Heart left ventricle (tissue), 13 donors: ENCODE data around the gene PHACTR1.

ENCODE experiments used
- POLR2A ChIP-seq, 2 donors: fragments of 450-650 bp; IDR thresholded peaks; one replicate each; pipeline ENCODE4 v1.6.1; 2017; ENCODE audit warnings: antibody characterized with exemption in 2 of 2, mild to moderate bottlenecking in 2 of 2, moderate library complexity in 2 of 2
- TF ChIP-seq, protein P1 (sequence below), 12 donors: fragments of 200-600 bp; sonication (generic) in 4 of 12; IDR thresholded peaks; one replicate each; pipeline versions ENCODE4 v1.5.0 to v1.8.0; 2018 to 2022; ENCODE audit warnings: antibody characterized with exemption in 12 of 12, mild to moderate bottlenecking in 5 of 12
- donor health status: ischemic (EF 13 %, LVEDD 7.1; RV severe dilation, severe dysfunction).
- donor health status: DM: no; HTN: yes; CAD: no.
- donor health status: DM: no; HTN: no; CAD: no.
- donor health status: ischemic (EF 25% LVEDD 6.9; RV normal size, moderate dysfunction).
- donor health status: ischemic (EF 25% LVEDD 5.7; RV mildly dilated, moderate dysfunction).
- donor health status: ischemic (EF 35%, LVEDD 5.7; RV mildly dilated, moderate dysfunction).
- donor health status: nonischemic (EF 11% LVEDD 7.7; RV severe dilation, severe dysfunction).
- donor health status: DM: yes; HTN: yes; CAD: no.
- donor health status: PGD.
- donor health status: ischemic (EF 29% LVEDD 5.4; RV normal size, mild dysfunction).
- donor health status: nonischemic (EF 23%, LVEDD 6.1; RV moderate dilation, normal function).

GRCh38 chr6:13295576-13295975, 579.0 kb downstream of the PHACTR1 start:
- TF ChIP-seq, protein P1, sequence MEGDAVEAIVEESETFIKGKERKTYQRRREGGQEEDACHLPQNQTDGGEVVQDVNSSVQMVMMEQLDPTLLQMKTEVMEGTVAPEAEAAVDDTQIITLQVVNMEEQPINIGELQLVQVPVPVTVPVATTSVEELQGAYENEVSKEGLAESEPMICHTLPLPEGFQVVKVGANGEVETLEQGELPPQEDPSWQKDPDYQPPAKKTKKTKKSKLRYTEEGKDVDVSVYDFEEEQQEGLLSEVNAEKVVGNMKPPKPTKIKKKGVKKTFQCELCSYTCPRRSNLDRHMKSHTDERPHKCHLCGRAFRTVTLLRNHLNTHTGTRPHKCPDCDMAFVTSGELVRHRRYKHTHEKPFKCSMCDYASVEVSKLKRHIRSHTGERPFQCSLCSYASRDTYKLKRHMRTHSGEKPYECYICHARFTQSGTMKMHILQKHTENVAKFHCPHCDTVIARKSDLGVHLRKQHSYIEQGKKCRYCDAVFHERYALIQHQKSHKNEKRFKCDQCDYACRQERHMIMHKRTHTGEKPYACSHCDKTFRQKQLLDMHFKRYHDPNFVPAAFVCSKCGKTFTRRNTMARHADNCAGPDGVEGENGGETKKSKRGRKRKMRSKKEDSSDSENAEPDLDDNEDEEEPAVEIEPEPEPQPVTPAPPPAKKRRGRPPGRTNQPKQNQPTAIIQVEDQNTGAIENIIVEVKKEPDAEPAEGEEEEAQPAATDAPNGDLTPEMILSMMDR (IDR thresholded peaks at IDR 0.05) = no peak
- TF ChIP-seq POLR2A (IDR thresholded peaks at IDR 0.05) = no peak
